ENCODE data around the gene DHRS2. TPM values are rescaled to one million over a fixed set of nuclear protein-coding genes. Genes with fewer than 3 reads are reported as not detected.
A peak's percentile ranks its signal among the peaks of the same experiment; 100 is the strongest.

The DHRS2 gene
- total and polyA plus RNA-seq, 2 of the 13 experiments (the other 11 are each of a cell fraction or from before 2014, with no cell fraction given), result 1,621 to 3,021 TPM

DNA sequence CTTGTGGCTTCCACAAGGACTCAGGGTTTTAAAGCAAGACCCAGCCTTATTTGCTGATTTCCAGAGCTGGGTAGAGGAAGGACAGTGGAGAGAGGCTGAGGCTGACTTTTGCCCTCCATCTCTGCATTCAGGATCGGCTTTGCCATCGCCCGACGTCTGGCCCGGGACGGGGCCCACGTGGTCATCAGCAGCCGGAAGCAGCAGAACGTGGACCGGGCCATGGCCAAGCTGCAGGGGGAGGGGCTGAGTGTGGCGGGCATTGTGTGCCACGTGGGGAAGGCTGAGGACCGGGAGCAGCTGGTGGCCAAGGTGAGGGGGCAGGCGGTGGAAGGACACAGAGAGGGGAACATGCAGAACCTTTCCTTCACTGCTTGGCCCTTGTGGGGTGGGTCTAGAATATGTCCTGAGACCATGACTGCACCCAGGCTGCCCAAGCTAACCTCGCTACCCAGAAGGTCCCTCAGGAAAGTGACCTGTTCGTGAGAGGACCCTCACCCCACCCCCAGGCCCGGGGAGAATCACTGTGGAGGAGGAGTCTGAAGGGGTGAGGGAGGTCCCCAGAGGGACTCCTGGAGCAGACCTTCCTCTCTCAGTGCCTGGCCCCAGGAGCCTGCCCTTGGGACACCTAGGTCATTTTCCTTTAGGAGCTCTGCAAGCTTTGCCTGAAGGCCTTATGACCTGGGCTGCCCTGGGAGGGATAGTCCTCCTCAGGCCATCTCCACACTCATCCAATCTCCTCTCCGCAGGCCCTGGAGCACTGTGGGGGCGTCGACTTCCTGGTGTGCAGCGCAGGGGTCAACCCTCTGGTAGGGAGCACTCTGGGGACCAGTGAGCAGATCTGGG lies 3.1 kb downstream of the DHRS2 start (continued):
- TF ChIP-seq, protein P1, sequence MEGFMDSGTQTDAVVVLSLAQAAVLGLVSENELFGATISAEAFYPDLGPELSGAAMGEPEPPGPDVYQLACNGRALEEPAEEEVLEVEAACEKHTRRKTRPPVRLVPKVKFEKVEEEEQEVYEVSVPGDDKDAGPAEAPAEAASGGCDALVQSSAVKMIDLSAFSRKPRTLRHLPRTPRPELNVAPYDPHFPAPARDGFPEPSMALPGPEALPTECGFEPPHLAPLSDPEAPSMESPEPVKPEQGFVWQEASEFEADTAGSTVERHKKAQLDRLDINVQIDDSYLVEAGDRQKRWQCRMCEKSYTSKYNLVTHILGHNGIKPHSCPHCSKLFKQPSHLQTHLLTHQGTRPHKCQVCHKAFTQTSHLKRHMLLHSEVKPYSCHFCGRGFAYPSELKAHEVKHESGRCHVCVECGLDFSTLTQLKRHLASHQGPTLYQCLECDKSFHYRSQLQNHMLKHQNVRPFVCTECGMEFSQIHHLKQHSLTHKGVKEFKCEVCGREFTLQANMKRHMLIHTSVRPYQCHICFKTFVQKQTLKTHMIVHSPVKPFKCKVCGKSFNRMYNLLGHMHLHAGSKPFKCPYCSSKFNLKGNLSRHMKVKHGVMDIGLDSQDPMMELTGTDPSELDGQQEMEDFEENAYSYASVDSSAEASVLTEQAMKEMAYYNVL (CRISPR knock-in tag; IDR thresholded peaks at IDR 0.05; ENCODE audit: borderline replicate concordance), result no peak
- peak; percentile 98 for TF ChIP-seq ZNF781 (CRISPR knock-in tag; IDR thresholded peaks at IDR 0.05; ENCODE audit: borderline replicate concordance, not compliant biosample characterization)
- TF ChIP-seq, protein P2, sequence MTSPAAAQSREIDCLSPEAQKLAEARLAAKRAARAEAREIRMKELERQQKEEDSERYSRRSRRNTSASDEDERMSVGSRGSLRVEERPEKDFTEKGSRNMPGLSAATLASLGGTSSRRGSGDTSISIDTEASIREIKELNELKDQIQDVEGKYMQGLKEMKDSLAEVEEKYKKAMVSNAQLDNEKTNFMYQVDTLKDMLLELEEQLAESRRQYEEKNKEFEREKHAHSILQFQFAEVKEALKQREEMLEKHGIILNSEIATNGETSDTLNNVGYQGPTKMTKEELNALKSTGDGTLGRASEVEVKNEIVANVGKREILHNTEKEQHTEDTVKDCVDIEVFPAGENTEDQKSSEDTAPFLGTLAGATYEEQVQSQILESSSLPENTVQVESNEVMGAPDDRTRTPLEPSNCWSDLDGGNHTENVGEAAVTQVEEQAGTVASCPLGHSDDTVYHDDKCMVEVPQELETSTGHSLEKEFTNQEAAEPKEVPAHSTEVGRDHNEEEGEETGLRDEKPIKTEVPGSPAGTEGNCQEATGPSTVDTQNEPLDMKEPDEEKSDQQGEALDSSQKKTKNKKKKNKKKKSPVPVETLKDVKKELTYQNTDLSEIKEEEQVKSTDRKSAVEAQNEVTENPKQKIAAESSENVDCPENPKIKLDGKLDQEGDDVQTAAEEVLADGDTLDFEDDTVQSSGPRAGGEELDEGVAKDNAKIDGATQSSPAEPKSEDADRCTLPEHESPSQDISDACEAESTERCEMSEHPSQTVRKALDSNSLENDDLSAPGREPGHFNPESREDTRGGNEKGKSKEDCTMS (CRISPR knock-in tag; conservative IDR thresholded peaks at IDR 0.05), result no peak
- peak; percentile 89 for TF ChIP-seq ZNF451 (CRISPR knock-in tag; IDR thresholded peaks at IDR 0.05)
- TF ChIP-seq, protein P3, sequence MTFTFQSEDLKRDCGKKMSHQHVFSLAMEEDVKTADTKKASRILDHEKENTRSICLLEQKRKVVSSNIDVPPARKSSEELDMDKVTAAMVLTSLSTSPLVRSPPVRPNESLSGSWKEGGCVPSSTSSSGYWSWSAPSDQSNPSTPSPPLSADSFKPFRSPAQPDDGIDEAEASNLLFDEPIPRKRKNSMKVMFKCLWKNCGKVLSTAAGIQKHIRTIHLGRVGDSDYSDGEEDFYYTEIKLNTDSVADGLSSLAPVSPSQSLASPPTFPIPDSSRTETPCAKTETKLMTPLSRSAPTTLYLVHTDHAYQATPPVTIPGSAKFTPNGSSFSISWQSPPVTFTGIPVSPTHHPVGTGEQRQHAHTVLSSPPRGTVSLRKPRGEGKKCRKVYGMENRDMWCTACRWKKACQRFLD (CRISPR knock-in tag; IDR thresholded peaks at IDR 0.05; ENCODE audit: borderline replicate concordance), result no peak; the same call in 1 of the 2 replicates
- TF ChIP-seq HNRNPLL (IDR thresholded peaks at IDR 0.05; ENCODE audit: low read depth, low read length, poor library complexity, severe bottlenecking), result peak; percentile 68
- peak; percentile 96; the same call in 1 of the 2 replicates for TF ChIP-seq ZNF383 (CRISPR knock-in tag; IDR thresholded peaks at IDR 0.05; ENCODE audit: borderline replicate concordance)
- TF ChIP-seq, protein P4, sequence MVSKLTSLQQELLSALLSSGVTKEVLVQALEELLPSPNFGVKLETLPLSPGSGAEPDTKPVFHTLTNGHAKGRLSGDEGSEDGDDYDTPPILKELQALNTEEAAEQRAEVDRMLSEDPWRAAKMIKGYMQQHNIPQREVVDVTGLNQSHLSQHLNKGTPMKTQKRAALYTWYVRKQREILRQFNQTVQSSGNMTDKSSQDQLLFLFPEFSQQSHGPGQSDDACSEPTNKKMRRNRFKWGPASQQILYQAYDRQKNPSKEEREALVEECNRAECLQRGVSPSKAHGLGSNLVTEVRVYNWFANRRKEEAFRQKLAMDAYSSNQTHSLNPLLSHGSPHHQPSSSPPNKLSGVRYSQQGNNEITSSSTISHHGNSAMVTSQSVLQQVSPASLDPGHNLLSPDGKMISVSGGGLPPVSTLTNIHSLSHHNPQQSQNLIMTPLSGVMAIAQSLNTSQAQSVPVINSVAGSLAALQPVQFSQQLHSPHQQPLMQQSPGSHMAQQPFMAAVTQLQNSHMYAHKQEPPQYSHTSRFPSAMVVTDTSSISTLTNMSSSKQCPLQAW (CRISPR knock-in tag; IDR thresholded peaks at IDR 0.05), result no peak
- peak; percentile 100 for TF ChIP-seq GLI4 (CRISPR knock-in tag; IDR thresholded peaks at IDR 0.05; ENCODE audit: borderline replicate concordance)
- peak; percentile 99 for TF ChIP-seq ZNF33B (CRISPR knock-in tag; IDR thresholded peaks at IDR 0.05)
- no peak for TF ChIP-seq NFRKB (IDR thresholded peaks at IDR 0.05)
- TF ChIP-seq KDM3A (CRISPR knock-in tag; IDR thresholded peaks at IDR 0.05; ENCODE audit: low read depth), result peak; percentile 90
- TF ChIP-seq ZNF432 (CRISPR knock-in tag; IDR thresholded peaks at IDR 0.05; ENCODE audit: borderline replicate concordance), result no peak
- no peak for TF ChIP-seq ZNF558 (CRISPR knock-in tag; IDR thresholded peaks at IDR 0.05; ENCODE audit: borderline replicate concordance)
- TF ChIP-seq RXRB (CRISPR knock-in tag; IDR thresholded peaks at IDR 0.05; ENCODE audit: borderline replicate concordance), result peak; percentile 69; the same call in 1 of the 2 replicates
- no peak for TF ChIP-seq NPAS2 (CRISPR knock-in tag; IDR thresholded peaks at IDR 0.05; ENCODE audit: borderline replicate concordance)
- TF ChIP-seq HOXA7 (CRISPR knock-in tag; IDR thresholded peaks at IDR 0.05), result no peak
- TF ChIP-seq, protein P5, sequence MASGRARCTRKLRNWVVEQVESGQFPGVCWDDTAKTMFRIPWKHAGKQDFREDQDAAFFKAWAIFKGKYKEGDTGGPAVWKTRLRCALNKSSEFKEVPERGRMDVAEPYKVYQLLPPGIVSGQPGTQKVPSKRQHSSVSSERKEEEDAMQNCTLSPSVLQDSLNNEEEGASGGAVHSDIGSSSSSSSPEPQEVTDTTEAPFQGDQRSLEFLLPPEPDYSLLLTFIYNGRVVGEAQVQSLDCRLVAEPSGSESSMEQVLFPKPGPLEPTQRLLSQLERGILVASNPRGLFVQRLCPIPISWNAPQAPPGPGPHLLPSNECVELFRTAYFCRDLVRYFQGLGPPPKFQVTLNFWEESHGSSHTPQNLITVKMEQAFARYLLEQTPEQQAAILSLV (CRISPR knock-in tag; IDR thresholded peaks at IDR 0.05; ENCODE audit: borderline replicate concordance), result peak; percentile 95
- TF ChIP-seq ZNF496 (CRISPR knock-in tag; IDR thresholded peaks at IDR 0.05; ENCODE audit: insufficient replicate concordance), result no peak
- TF ChIP-seq HNF4A (CRISPR knock-in tag; IDR thresholded peaks at IDR 0.05), result no peak

All from HepG2 (cell line).